Astrocyte (in vitro differentiated cells and primary cell): Measurements from ENCODE around the gene CFAP73. TPM values are rescaled to one million over a fixed set of nuclear protein-coding genes. Genes with fewer than 3 reads are reported as not detected.

Experiments used
- DNase-seq: peaks from one replicate; pipeline ENCODE4 v3.0.0-alpha.2; 2010; ENCODE audit warnings: low read depth
- FAIRE-seq: peaks from 2 replicates; lab custom pipeline; 2011; peaks lifted over from hg19 to GRCh38; lab: Jason Lieb, UNC
- H2AFZ ChIP-seq: 2 replicates; pipeline ENCODE4 v1.6.0; 2012; ENCODE audit warnings: low read depth, low read length, inconsistent platforms
- H3K27ac ChIP-seq: 2 replicates; pipeline ENCODE4 v1.5.1; 2011; ENCODE audit warnings: low read depth, low read length, inconsistent platforms
- H3K27me3 ChIP-seq: 2 replicates; pipeline ENCODE4 v1.6.0; 2011; ENCODE audit warnings: low read length, inconsistent platforms; ENCODE audit not compliant: insufficient read depth
- H3K36me3 ChIP-seq: 2 replicates; pipeline ENCODE4 v1.5.1; 2011; ENCODE audit warnings: low read length, inconsistent platforms; ENCODE audit not compliant: insufficient read depth
- H3K4me1 ChIP-seq: 2 replicates; pipeline ENCODE4 v1.5.1; 2011; ENCODE audit warnings: low read length, inconsistent platforms; ENCODE audit not compliant: insufficient read depth
- H3K4me2 ChIP-seq: 2 replicates; pipeline ENCODE4 v1.6.0; 2012; ENCODE audit warnings: low read length, inconsistent platforms
- H3K4me3 ChIP-seq: 2 replicates; pipeline ENCODE4 v1.5.1; 2011; ENCODE audit warnings: low read depth, mild to moderate bottlenecking, low read length, inconsistent platforms; ENCODE audit not compliant: insufficient read depth
- H3K79me2 ChIP-seq: 2 replicates; pipeline ENCODE4 v1.6.0; 2012; ENCODE audit warnings: mild to moderate bottlenecking, low read length, inconsistent platforms; ENCODE audit not compliant: insufficient read depth
- H3K9ac ChIP-seq: 2 replicates; pipeline ENCODE4 v1.6.0; 2012; ENCODE audit warnings: mild to moderate bottlenecking, low read length, inconsistent platforms
- H3K9me3 ChIP-seq: 2 replicates; pipeline ENCODE4 v1.5.1; 2012; ENCODE audit warnings: low read depth, mild to moderate bottlenecking, low read length, inconsistent platforms; ENCODE audit not compliant: insufficient read depth
- H4K20me1 ChIP-seq: 2 replicates; pipeline ENCODE4 v1.6.0; 2012; ENCODE audit warnings: low read length, inconsistent platforms; ENCODE audit not compliant: insufficient read depth
- H3K27ac Mint-ChIP-seq: one replicate; pipeline ENCODE4 v1.8.0; 2021; ENCODE audit warnings: mild to moderate bottlenecking, mixed read lengths; ENCODE audit not compliant: unreplicated experiment
- H3K27me3 Mint-ChIP-seq: one replicate; pipeline ENCODE4 v1.8.0; 2021; ENCODE audit warnings: low read depth, mixed read lengths; ENCODE audit not compliant: unreplicated experiment
- H3K36me3 Mint-ChIP-seq: one replicate; pipeline ENCODE4 v1.8.0; 2021; ENCODE audit warnings: low read depth, mixed read lengths; ENCODE audit not compliant: unreplicated experiment
- H3K4me1 Mint-ChIP-seq: one replicate; pipeline ENCODE4 v1.8.0; 2021; ENCODE audit warnings: low read depth, mixed read lengths; ENCODE audit not compliant: unreplicated experiment
- H3K4me3 Mint-ChIP-seq: one replicate; pipeline ENCODE4 v1.8.0; 2021; ENCODE audit warnings: mild to moderate bottlenecking, moderate library complexity, mixed read lengths; ENCODE audit not compliant: unreplicated experiment
- H3K9me3 Mint-ChIP-seq: one replicate; pipeline ENCODE4 v1.8.0; 2021; ENCODE audit warnings: mild to moderate bottlenecking, mixed read lengths; ENCODE audit not compliant: unreplicated experiment
- CTCF ChIP-seq: IDR thresholded peaks from 2 replicates; pipeline ENCODE4 v1.5.1; 2011; ENCODE audit warnings: low read depth, mild to moderate bottlenecking, inconsistent platforms, low read length, moderate library complexity; ENCODE audit not compliant: insufficient read depth
- EZH2 ChIP-seq: IDR thresholded peaks from 2 replicates; pipeline ENCODE4 v1.6.1; 2012; ENCODE audit warnings: mild to moderate bottlenecking, low read length, inconsistent platforms; ENCODE audit not compliant: insufficient read depth
- total RNA-seq: library from RNA; stranded (reverse); gene quantifications from 2 replicates; pipeline ENCODE4 v1.2.1, GENCODE V29; 2021

Gene CFAP73
- total RNA-seq, 1 donor from 2014 or later = not detected

GRCh38 chr12:113102811-113103210 is 46.7 kb upstream of the CFAP73 start:
- no peaks in the 10 kb centered on the region for H4K20me1 ChIP-seq
- no peak overlapping the region for H3K4me3 Mint-ChIP-seq
- H3K27ac ChIP-seq = no peak overlapping the region
- peaks cover 1% of the 10 kb centered on the region for H3K36me3 Mint-ChIP-seq
- no peaks in the 10 kb centered on the region for H3K9me3 Mint-ChIP-seq
- H3K27me3 ChIP-seq = peaks cover 3% of the 10 kb centered on the region
- peaks cover 58% of the 10 kb centered on the region for H3K27me3 Mint-ChIP-seq
- FAIRE-seq (no peak), DNase-seq (no peak)
- H3K4me1 ChIP-seq = peaks cover 4% of the 10 kb centered on the region
- H3K4me1 Mint-ChIP-seq = peaks cover 2% of the 10 kb centered on the region
- no peak overlapping the region for H3K4me3 ChIP-seq
- TF ChIP-seq EZH2 (no peak), CTCF (no peak)
- no peaks in the 10 kb centered on the region for H3K36me3 ChIP-seq
- no peak overlapping the region for H3K9ac ChIP-seq
- H2AFZ ChIP-seq = no peak overlapping the region
- no peak overlapping the region for H3K4me2 ChIP-seq
- H3K9me3 ChIP-seq = no peaks in the 10 kb centered on the region
- no peak overlapping the region for H3K27ac Mint-ChIP-seq
- H3K79me2 ChIP-seq = no peaks in the 10 kb centered on the region

DNA sequence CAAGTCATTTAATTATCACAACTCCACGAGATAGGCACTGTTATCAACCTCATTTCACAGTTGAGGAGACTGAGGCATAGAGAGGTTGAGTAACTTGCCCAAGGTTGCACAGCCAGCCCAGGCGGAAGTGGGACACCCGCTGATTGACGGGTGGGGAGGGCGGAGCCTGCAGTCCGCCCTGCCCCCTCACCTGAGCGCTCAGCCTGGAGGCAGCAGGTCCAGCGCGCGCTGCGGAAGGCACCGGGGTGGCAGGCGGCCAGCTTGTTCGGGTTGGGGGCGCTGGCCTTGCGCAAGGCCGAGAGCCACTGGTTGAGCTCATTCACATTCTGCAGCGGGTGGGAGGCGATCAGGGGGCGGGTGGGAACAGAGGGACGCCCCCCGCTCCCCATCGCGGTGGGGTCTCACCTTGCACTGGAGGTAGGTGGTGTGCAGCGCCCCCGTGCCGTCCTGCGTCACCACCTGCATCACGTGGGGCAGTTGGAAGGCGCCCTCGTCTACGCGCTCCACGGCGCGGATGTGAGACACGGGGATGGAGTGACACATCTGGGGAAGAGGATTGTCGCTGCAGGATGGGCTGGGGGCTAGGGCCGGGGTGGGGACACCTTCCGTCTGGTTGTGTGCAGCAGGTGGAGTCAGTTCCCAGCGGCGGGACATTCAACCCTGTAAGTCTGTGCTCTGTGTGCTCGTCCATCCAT is 45.6 kb upstream of the CFAP73 start:
- H3K27me3 ChIP-seq = peaks cover 3% of the 10 kb centered on the region
- no peaks in the 10 kb centered on the region for H3K9me3 ChIP-seq
- no peak overlapping the region for H3K27ac ChIP-seq
- H3K4me2 ChIP-seq = no peak overlapping the region
- no peaks in the 10 kb centered on the region for H3K36me3 ChIP-seq
- H4K20me1 ChIP-seq = no peaks in the 10 kb centered on the region
- TF ChIP-seq EZH2 (no peak), CTCF (no peak)
- FAIRE-seq (no peak), DNase-seq (no peak)
- Mint-ChIP-seq H3K4me3 (no peak overlapping the region), H3K27ac (no peak overlapping the region), H3K9me3 (no peaks in the 10 kb centered on the region), H3K36me3 (peaks cover 1% of the 10 kb centered on the region), H3K4me1 (no peaks in the 10 kb centered on the region), H3K27me3 (peaks cover 59% of the 10 kb centered on the region)
- no peak overlapping the region for H3K4me3 ChIP-seq
- no peaks in the 10 kb centered on the region for H3K4me1 ChIP-seq
- H2AFZ ChIP-seq = peak overlapping the region; percentile 10
- H3K79me2 ChIP-seq = no peaks in the 10 kb centered on the region
- H3K9ac ChIP-seq = no peak overlapping the region

DNA sequence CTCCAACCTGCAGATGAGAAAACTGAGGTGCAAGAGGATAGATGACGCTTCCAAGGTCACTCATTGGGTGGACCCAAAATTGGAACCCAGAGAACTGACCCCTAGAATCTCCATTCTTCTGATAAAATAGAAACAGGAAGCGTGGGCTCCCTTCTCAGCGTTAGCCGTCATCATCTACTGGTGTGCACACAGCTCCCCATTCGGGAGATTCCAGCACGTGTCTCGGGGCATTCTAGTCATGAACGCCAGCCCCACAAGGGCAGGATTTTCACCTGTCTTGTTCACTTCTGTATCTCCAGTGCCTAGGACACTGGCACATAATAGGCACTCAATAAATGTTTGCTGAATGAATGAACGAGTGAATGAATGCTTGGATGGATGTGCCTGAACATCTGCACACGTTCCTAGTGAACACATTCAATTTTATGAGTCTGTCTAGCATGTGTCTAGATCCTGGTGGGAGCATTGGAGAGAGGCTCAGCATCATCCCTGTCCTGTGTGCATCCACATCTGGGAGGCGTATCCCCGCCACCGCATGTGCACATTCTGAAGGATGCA is 44.5 kb upstream of the CFAP73 start:
- Mint-ChIP-seq H3K4me1 (no peaks in the 10 kb centered on the region), H3K36me3 (peaks cover 1% of the 10 kb centered on the region), H3K4me3 (no peak overlapping the region), H3K27me3 (peaks cover 60% of the 10 kb centered on the region), H3K9me3 (no peaks in the 10 kb centered on the region), H3K27ac (no peak overlapping the region)
- no peak for FAIRE-seq
- Histone ChIP-seq H3K36me3 (no peaks in the 10 kb centered on the region), H3K4me3 (no peak overlapping the region), H3K79me2 (no peaks in the 10 kb centered on the region), H3K4me2 (no peak overlapping the region), H3K27me3 (peaks cover 3% of the 10 kb centered on the region), H3K9ac (no peak overlapping the region), H3K4me1 (no peaks in the 10 kb centered on the region), H4K20me1 (no peaks in the 10 kb centered on the region), H3K27ac (no peak overlapping the region), H3K9me3 (no peaks in the 10 kb centered on the region), H2AFZ (no peak overlapping the region)
- no peak for TF ChIP-seq CTCF
- TF ChIP-seq EZH2 = no peak
- DNase-seq = no peak
